CD4-positive, alpha-beta memory T cell (primary cell): ENCODE data around the gene RPL3. TPM values are rescaled to one million over a fixed set of nuclear protein-coding genes. Genes with fewer than 3 reads are reported as not detected.

Experiments
- CTCF ChIA-PET: fragments of 350-600 bp; sonication (Branson Sonifier 250); formaldehyde crosslinking; loops from one replicate; lab custom pipeline; 2021; ENCODE audit warnings: inconsistent platforms; ENCODE audit not compliant: partially characterized antibody; lab: Charles Lee
- POLR2A ChIA-PET: fragments of 350-600 bp; sonication (Branson Sonifier 250); formaldehyde crosslinking; loops from one replicate; lab custom pipeline; 2021; ENCODE audit not compliant: partially characterized antibody; lab: Charles Lee
- DNase-seq, 5 donors: peaks; one replicate each; pipeline versions ENCODE4 v3.0.0 to v3.0.0-alpha.2; 2020 to 2022; ENCODE audit warnings: mixed read lengths in 1 of 5
- H3K27ac ChIP-seq: one replicate; pipeline ENCODE4 v1.7.0; 2013; ENCODE audit warnings: low read depth, low read length
- H3K27me3 ChIP-seq: 2 replicates; pipeline ENCODE4 v1.7.0; 2013; ENCODE audit warnings: mild to moderate bottlenecking, low read length, moderate library complexity; ENCODE audit not compliant: insufficient read depth
- H3K36me3 ChIP-seq: 2 replicates; pipeline ENCODE4 v1.7.0; 2013; ENCODE audit warnings: mild to moderate bottlenecking, low read length, moderate library complexity; ENCODE audit not compliant: insufficient read depth
- H3K4me1 ChIP-seq: 2 replicates; pipeline ENCODE4 v1.7.0; 2013; ENCODE audit warnings: mild to moderate bottlenecking, low read length, moderate library complexity; ENCODE audit not compliant: insufficient read depth
- H3K4me3 ChIP-seq, 2 donors: one replicate each; pipeline ENCODE4 v1.7.0; 2013; ENCODE audit warnings: low read length in 2 of 2, mild to moderate bottlenecking in 1 of 2
- H3K9me3 ChIP-seq, 2 donors: one replicate each; pipeline ENCODE4 v1.7.0; 2013; ENCODE audit warnings: low read length in 2 of 2, control low read depth in 1 of 2; ENCODE audit not compliant: control insufficient read depth in 1 of 2
- H3K27ac Mint-ChIP-seq, 7 donors: one replicate each; pipeline ENCODE4 v1.8.0; 2020 to 2021; ENCODE audit warnings: mixed read lengths in 7 of 7, mild to moderate bottlenecking in 6 of 7, inconsistent platforms in 3 of 7, moderate library complexity in 3 of 7
- H3K27me3 Mint-ChIP-seq, 2 donors: one replicate each; pipeline ENCODE4 v1.8.0; 2020 to 2021; ENCODE audit warnings: mixed read lengths in 2 of 2
- H3K36me3 Mint-ChIP-seq, 2 donors: one replicate each; pipeline ENCODE4 v1.8.0; 2020 to 2021; ENCODE audit warnings: mixed read lengths in 2 of 2, inconsistent platforms in 1 of 2, mild to moderate bottlenecking in 1 of 2
- H3K4me1 Mint-ChIP-seq, 4 donors: one replicate each; pipeline ENCODE4 v1.8.0; 2020 to 2021; ENCODE audit warnings: mixed read lengths in 4 of 4, mild to moderate bottlenecking in 1 of 4
- H3K4me3 Mint-ChIP-seq, 8 donors: one replicate each; pipeline ENCODE4 v1.8.0; 2020 to 2021; ENCODE audit warnings: mixed read lengths in 8 of 8, mild to moderate bottlenecking in 7 of 8, moderate library complexity in 6 of 8, inconsistent platforms in 3 of 8
- H3K9me3 Mint-ChIP-seq, 8 donors: one replicate each; pipeline ENCODE4 v1.8.0; 2020 to 2021; ENCODE audit warnings: mixed read lengths in 8 of 8, mild to moderate bottlenecking in 5 of 8, inconsistent platforms in 3 of 8, moderate library complexity in 1 of 8
- intact Hi-C: fragments of 100-400 bp; cut with micrococcal nuclease; formaldehyde crosslinking; loops from one replicate; pipeline ENCODE4 v1.15.1; 2023
- polyA plus RNA-seq, 2 donors: library from polyadenylated mRNA; unstranded; fragments of 300-500 nt; fragmentation: Illumina TruSeq; gene quantifications; one replicate each; pipeline ENCODE4 v1.2.3, GENCODE V29; 2021
- total RNA-seq, 2 experiments: library from RNA; stranded (reverse); gene quantifications; one replicate each; pipeline ENCODE4 v1.2.3, GENCODE V29; 2021

The RPL3 gene
- total and polyA plus RNA-seq, 4 experiments from 2014 or later: 3,292 to 4,075 (median 3,564) TPM

DNA sequence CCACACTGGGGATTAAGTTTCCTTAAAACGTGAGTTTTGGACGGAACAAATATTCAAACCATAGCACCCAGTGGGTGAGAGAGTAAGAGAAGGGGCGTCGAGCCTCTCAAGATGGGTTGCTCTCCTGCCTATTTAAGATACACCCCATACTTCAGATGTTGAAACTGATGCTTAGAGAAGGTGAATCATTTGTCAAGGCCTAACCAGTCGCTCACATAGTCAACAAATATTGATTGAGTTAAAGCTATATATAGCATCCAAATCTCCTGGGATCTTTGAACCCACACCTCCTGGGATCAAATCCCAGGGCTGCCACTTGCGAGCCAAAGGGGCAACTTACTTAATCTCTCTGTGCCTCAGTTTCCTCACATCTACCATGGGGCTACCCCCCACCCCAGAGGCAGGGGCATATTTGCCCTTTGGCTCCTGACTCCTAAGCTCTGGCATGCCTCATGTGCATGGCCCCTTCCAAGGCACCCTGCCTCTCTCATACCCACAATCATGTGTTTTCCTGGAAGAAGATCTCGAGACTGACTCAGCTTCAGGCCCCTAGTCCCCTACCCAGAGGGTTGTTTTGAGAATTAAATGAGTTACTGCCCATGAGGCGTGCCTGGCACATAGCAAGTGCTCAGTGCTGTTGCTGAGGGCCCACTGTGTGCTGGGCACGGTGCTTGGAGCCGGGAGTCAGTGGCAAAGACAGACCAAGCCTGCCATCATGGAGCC is 55.6 kb downstream of the RPL3 start:
- Mint-ChIP-seq H3K4me1 (peaks cover 0 to 5% (median 0%) of the 10 kb centered on the region in 4 donors), H3K9me3 (peaks cover 0 to 23% (median 10%) of the 10 kb centered on the region in 8 donors), H3K36me3 (peaks cover 0 to 3% of the 10 kb centered on the region in 2 donors), H3K27ac (no peak overlapping the region), H3K4me3 (no peak overlapping the region), H3K27me3 (no peaks in the 10 kb centered on the region)
- ChIA-PET POLR2A (no interaction called here), CTCF (no interaction called here)
- Histone ChIP-seq H3K27ac (no peak overlapping the region), H3K4me1 (no peaks in the 10 kb centered on the region), H3K36me3 (no peaks in the 10 kb centered on the region), H3K27me3 (no peaks in the 10 kb centered on the region), H3K9me3 (no peaks in the 10 kb centered on the region), H3K4me3 (no peak overlapping the region)
- intact Hi-C loops: no loop called here
- no peak for DNase-seq

Other genes starting within 250 kb of the RPL3 start
- 10 to 100 TPM; 44.5 to 47.5 TPM for gene APOBEC3G, start 242.3 kb downstream of the RPL3 start, total RNA-seq
- gene APOBEC3G, start 242.3 kb downstream of the RPL3 start, polyA plus RNA-seq: 100 to 1,000 TPM in 1 of 2 donors, 10 to 100 TPM in 1; 98.5 to 110 TPM
- gene APOBEC3H, start 222.4 kb downstream of the RPL3 start, total RNA-seq: 1 to 10 TPM; 7.5 to 8.5 TPM
- 1 to 10 TPM; 5.7 to 6.2 TPM for gene APOBEC3H, start 222.4 kb downstream of the RPL3 start, polyA plus RNA-seq
- gene CBX7, start 166.9 kb downstream of the RPL3 start, total RNA-seq: 100 to 1,000 TPM; 181 to 198 TPM
- gene CBX7, start 166.9 kb downstream of the RPL3 start, polyA plus RNA-seq: 10 to 100 TPM; 22.8 to 38.8 TPM
- 10 to 100 TPM; 15.7 to 16.9 TPM for gene PDGFB, start 74.6 kb downstream of the RPL3 start, total RNA-seq
- 10 to 100 TPM in 1 of 2 donors, 1 to 10 TPM in 1; 6.8 to 11.4 TPM for gene PDGFB, start 74.6 kb downstream of the RPL3 start, polyA plus RNA-seq
- gene SYNGR1, start 30.4 kb upstream of the RPL3 start, total RNA-seq: not detected
- gene SYNGR1, start 30.4 kb upstream of the RPL3 start, polyA plus RNA-seq: under 1 TPM; 0.30 to 0.62 TPM
- gene TAB1, start 80.2 kb upstream of the RPL3 start, total RNA-seq: 10 to 100 TPM; 43.5 to 52.9 TPM
- 1 to 10 TPM; 4.0 TPM for gene TAB1, start 80.2 kb upstream of the RPL3 start, polyA plus RNA-seq
- under 1 TPM; 0.19 to 0.73 TPM for gene MGAT3, start 137.4 kb upstream of the RPL3 start, total RNA-seq
- not detected for gene MGAT3, start 137.4 kb upstream of the RPL3 start, polyA plus RNA-seq
- gene MIEF1, start 182.7 kb upstream of the RPL3 start, total RNA-seq: 10 to 100 TPM; 40.5 to 44.3 TPM
- 10 to 100 TPM; 15.4 to 27.5 TPM for gene MIEF1, start 182.7 kb upstream of the RPL3 start, polyA plus RNA-seq
- 100 to 1,000 TPM; 265 to 278 TPM for gene ATF4, start 200.9 kb upstream of the RPL3 start, total RNA-seq
- 100 to 1,000 TPM in 1 of 2 donors, 10 to 100 TPM in 1; 44.4 to 109 TPM for gene ATF4, start 200.9 kb upstream of the RPL3 start, polyA plus RNA-seq
- 10 to 100 TPM; 66.9 to 67.1 TPM for gene RPS19BP1, start 213.1 kb upstream of the RPL3 start, total RNA-seq
- gene RPS19BP1, start 213.1 kb upstream of the RPL3 start, polyA plus RNA-seq: 100 to 1,000 TPM; 103 to 112 TPM